COR-L47 (cell line): ENCODE results near the gene GPR160.

Source experiments
- DNase-seq: peaks from one replicate; lab custom pipeline; 2025; lab: John Stamatoyannopoulos, UW

Gene GPR160

DNA sequence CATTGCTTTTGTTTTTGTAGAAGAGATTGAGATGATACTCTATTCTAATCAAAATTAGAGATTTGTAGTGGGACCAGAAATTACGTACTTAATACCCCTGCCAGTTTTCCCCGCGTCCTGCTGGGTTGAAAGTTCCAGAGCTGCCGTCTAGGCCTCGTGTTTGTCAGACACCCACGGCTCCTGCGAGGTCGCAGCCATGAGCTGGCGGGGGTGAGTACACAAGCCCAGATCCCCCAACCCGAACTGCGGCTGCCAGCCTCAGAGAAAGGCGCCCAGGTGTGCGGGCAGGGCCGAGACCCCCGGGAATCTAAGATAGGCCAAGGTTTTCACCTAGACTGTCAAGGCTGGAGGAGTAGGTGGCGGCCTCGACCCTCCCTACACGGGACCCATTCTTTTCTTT lies 26.3 kb downstream of the GPR160 start:
- no peak for DNase-seq

DNA sequence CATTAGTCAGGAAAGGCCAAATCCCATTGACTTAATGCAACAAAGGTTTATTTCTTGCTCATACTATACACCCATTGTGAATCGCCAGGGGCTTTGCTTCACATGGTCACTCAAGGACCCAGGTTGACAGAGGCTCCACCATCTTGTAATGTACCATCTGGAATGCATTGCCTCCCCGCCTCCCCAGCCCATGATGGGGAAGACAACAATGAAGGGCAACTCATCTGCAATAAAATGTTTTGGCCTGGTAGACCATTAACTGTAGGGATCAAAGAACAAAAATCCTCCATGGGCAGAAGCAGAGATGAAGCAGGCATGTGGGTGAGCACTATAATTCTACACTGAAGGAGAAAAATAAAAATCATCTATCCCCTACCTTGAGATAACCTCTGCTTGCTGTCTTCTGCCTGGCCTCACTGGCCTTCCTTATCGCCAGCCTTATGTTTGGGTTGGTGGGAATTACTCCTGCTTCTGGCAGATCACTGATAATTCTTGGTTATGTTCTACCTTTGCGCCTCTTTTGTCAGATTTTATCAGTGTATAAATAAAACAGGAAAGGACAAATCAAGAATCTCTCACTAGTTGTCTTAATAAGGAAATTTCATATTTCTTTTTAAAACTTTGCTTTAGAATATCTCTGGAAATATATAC lies 37.8 kb downstream of the GPR160 start:
- DNase-seq, result no peak

DNA sequence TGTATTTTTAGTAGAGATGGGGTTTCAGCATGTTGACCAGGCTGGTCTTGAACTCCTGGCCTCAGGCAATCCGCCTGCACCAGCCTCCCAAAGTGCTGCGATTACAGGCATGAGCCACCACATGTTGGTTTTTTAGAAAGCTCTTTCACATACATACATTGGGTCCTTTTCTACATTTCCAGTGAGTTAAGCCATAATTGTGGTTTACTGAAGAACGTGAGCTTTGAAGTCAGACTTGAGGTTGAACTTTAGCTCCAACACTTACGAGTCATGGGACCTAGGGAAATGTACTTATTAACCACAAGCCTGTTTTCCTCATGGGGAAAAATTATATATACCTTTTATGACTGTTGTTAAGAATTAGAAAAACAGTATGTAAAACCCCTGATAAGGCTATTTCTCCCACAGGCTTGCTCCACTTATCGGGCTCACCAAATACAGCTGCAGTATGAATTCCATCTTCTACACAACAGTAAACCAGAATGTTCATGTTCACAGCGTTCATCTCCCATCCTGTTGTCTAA lies 39.0 kb downstream of the GPR160 start:
- no peak for DNase-seq

DNA sequence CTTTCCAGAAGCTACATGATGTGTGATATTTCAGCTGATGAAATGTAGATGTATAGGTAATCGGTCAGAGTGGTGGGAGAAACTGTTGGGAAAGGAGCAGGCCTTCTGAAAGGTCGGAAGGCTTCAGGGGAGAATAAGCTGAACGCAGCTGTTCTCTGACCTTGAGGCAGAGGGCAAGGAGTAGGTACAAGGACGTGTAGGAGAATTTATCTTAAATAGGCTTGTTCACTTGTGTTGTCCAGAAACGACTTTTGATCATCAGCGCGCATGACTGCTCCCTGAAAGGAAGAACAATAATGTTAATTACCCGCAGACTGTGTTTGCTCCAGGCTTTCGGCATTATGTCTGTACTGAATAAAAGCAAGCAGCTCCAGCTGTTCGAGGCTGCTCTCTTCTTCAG lies 39.6 kb downstream of the GPR160 start:
- no peak for DNase-seq

DNA sequence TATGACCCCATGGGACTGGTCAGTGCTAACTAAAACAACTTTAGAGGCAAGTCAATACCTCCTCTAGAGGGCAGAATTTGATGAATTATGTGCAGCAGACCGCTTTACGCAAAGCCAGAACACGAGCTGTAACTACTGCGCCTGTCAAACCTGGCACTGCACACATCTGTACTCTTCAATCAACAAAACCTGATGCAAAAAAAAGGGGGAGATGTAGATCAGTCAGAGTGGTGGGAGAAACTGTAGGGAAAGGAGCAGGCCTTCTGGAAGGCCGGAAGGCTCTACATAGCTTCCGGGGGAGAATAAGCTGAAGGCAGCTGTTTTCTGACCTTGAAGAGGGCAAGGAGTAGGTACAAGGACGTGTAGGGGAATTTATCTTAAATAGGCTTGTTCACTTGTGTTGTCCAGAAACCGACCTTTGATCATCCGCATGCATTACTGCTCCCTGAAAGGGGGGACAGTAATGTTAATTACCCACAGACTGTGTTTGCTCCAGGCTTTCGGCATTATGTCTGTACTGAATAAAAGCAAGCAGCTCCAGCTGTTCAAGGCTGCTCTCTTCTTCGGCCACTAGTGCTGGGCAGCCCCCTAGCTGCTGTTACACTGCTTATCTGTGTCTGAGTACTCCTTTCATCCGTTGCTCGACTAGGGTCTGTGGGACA lies 41.0 kb downstream of the GPR160 start:
- DNase-seq, result no peak

DNA sequence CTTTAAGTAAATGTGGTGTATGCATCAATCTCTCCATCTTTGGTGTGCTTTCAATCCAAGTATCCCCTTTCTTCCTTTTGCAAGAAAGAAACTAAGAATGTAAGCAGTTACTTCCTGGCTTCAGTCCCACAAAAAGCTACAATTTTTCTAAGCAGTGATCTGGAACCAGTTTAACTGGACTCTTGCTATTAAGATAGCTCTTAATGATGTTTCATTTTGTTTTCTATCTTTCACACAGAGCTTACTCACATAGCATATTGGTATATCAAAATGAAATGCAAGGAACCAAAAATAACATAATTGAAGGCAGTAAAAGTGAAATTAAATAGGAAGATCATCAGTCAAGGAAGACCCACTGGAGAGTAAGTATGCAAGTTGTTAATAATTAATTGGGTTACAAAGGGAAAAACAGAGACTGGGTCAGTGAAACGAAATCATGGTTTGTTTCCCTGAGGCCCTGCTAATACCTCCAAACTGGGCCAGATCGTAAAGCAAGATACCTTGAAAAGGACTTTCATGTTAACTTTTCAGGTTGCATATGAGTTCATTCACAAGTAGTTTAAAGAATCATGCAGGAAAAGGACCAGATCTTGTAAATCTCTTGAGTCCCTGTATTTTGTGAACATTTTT lies 41.9 kb downstream of the GPR160 start:
- no peak for DNase-seq

DNA sequence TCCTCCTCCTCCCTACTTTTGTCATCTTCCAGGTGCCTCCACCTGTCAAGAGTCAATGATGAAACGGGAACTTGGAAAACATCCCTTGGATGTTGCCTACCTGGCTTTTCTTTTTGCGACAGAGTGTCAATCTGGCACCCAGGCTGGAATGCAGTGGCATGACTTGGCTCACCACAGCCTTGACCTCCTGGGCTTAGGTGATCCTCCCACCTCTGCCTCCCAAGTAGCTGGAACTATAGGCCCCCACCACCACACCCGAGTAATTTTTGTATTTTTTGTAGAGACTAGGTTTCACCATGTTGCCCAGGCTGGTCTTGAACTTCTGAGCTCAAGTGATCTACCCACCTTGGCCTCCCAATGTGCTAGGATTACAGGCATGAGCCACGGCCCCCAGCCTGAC lies 42.8 kb downstream of the GPR160 start:
- no peak for DNase-seq

DNA sequence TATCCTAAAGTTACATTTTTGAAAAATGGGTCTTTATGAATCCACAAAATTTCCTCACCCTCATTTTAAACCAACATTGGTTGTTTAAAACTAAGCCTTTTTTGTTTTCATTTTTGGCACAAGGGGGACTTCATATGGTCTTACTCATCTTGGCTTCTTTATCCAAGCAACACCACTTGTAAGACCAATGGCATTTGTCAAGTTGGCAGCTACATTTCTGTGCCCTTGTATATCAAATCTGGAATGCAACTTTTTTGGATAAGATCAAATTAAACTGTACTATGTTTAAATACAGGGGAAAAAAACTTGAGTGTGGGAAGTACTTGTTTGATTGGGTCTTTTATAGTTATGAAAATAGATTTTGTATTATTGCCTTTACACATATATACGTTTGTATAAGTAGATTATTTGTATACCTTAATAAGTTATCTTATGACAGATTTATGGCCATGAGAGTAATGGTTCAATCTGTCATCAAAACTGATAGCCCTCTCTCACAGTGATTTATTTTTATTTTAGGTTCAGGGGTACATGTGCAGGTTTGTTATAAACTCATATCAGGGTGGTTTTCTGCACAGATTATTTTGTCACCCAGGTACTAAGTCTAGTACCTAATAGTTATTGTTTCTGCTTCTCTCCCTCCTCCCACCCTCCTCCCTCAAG lies 43.4 kb downstream of the GPR160 start:
- DNase-seq, result no peak

DNA sequence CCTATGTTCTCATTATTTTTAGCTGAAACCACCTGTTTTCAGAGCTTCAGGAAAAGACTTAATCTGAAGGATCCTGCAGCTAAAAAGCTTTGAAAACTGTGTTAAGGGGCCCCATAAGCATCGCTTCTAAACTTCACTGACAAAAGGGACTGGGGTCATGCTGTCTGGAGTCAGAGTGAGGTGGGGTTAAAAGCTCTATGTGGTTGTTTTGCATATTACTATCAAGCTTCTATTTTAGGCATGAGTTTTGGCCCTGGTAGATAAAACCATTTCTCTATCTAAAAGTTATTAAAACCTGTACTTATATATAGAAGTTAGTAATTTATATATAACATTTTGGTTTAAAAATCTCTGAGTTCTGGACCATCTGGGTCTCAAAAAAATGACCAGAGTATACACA lies 45.5 kb downstream of the GPR160 start:
- DNase-seq, result no peak

DNA sequence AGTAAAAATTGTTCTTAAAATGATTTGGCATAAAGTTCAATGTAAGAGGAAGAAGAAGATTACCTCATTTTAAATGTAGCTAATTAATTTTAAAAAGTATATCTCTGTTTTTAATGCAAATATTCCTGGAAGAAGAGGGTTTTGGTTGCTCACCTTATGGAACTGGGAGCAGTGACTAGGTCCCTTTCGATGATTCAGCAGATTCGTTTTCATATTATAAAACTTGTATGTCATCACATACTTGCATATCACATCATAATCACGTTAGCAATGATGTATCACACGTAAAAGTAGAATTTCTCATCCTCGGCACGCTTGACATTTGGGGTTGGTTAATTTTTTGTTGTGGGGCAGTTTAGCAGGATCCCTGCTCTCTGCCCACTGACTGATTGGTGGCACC lies 47.6 kb downstream of the GPR160 start:
- no peak for DNase-seq

DNA sequence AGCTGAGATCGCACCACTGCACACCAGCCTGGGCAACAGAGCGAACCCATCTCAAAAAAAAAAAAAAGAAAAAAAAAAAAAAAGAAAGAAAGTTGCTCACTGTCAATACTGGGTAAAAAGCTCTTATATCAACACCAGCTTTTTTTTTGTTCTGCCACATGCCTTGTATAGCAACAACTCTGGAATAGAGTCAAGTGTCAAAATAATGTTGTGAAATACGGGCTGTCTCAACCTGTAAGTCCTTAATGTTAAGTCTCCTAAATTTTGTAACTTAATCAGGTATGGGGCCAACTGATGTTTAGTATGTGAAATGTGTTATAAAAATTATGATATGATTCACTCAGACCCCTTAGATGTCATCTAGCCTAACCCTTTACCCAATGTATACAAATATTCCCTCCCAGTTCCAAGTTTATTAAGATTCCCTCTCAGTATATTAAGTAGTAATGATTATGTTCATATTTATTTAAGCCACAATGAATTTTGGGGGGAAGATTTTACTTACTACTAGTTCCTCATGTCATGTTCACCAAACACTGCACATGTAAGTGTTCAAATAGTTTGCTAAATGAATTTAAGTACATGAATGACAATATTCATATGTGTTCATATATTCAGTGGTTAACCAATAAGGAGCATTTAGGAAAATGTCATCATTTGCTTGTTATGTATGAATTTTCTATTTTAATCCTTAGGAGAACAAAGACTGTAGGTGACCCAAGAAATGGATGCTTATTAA lies 52.2 kb downstream of the GPR160 start:
- DNase-seq, result no peak

DNA sequence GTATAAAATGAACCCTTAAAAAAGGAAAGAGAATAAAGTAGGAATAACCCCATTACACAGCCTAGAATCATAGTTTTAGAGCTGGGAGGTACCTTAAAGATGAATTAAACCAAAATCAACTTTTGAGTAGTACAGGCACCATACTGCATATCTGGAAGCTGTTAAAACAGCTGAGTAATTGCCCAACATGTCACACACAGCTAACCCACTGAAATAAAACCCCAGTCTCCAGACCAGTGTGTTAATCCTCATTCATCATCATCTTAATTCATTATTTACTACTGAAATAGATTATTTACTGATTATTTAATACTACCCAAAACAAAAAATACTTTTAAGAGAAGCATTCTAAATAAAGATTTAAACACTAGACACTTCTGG lies 52.8 kb downstream of the GPR160 start:
- DNase-seq, result no peak

DNA sequence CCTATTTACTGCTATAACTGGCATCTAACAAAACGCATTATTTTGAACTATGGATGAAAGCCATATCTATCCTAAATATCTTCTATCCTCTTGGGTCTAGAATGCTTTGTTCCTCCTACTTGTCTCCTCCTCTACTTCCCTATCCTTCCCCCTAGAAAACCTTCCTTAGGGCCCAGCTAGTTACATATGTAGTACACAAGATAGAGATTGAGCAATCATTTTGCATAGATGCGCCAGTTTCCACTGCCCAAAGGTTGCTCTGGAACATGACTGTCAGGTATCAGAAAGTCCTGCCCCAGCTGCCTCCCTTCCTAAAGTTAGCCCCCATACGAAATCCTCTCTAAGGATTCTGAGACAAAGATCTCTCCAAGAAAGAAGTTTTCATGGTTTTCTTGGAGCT lies 55.1 kb downstream of the GPR160 start:
- no peak for DNase-seq

DNA sequence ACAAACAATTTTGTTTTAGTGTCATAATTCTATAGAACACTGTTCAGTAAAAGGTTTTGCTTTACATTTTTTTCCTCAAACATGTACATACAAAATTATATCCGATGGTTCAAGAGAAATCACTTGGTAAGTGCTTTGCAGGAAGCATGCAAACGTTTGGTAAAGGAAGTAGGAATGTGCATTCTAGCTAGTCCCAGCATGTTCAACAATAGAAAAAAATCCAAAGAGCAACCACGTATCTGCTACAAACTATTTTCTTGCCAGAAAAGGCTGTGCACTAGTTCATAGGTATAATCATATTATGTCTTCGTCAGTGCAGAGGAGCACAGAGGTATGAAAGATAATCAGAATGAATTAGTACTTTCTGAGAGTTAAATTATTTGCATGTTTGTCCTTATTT lies 58.0 kb downstream of the GPR160 start:
- no peak for DNase-seq

DNA sequence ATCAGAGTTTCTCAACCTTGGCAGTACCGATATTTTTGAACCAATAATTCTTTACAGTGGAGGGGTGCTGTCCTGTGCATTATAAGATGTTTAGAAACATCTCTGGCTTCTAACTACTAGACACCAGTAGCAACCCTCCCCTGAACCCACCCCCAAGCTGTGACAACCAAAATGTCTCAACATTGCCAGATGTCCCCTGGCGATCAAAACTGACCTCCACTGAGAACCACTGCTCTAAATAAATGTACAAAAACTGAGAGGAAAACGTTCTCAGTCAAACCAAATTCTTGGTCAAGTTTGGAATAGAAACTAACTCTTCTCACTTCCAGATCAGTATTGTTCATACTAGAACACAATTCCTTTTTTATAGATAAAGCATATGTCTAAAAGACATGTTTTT lies 58.5 kb downstream of the GPR160 start:
- no peak for DNase-seq

DNA sequence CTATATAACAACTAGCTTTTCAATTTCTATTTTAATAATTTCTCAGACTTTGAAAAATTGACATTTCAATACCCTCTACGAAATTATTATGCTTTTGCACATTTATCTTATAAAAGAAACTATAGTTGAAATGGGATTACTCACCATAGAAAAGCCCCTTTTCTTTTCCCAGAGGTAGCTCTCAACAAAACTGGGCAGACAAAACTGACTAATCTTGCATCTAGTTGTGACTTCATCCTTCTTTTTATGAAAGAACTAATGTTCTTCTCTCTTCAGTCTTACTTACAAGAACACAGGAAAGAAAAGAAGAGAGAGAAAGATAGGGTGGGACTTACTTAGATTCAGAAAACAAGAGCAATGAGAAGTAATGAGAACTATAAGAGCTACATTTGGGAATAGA lies 61.0 kb downstream of the GPR160 start:
- DNase-seq, result no peak

DNA sequence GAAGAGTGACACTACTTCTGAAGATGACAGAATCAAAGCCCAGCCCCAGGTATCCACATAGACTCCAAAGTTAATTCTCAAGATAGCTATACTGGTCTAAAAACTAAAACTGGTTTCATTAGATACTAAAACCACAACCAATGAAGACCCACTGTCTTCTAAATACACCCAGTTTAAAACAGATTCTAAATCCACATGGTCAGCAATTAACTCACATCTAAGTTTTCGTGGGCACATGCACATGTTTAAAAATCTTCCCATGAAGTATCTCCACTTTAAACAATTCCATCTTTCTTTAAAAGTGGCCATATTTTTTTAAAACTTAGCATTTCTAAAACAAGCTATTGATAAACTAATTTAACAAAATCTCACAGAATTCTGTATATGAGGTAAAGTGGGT lies 63.1 kb downstream of the GPR160 start:
- DNase-seq, result no peak

DNA sequence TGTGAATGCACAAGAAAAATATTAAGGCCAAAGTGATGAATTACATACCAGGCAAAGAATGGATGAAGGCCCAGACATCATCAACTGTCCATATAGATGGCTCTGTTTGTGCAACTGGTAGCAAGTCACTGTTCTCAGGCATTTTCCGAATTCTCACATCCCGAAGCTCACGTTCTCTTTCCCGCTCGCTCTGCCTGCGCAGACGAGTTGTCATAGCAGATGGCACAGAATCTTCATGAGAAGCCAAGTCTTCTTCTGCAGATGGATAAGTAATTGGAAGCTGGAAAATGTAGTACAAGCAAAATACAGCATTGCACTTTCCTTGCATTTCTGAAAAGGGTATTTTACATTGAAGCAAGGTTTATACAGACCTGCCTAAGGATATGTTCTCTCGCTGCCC lies 64.6 kb downstream of the GPR160 start:
- no peak for DNase-seq

DNA sequence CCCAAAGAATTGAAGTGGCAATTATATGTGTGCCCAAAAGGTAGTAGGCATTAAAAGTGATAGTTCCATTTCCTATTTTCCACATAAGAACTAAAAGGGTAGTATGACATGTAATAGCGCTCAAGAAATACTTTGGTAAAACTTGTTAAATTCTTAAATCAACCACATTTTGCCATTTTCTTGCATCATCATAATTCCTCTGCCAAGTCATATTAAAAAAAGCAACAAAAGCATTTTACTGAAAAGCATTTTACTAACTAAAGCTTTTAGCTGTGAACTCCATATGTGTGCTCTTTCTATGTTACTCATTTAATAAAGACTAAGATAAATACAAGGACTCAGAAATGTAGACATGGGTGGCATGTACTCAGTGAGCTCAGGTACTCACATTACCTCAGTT lies 70.1 kb downstream of the GPR160 start:
- no peak for DNase-seq

DNA sequence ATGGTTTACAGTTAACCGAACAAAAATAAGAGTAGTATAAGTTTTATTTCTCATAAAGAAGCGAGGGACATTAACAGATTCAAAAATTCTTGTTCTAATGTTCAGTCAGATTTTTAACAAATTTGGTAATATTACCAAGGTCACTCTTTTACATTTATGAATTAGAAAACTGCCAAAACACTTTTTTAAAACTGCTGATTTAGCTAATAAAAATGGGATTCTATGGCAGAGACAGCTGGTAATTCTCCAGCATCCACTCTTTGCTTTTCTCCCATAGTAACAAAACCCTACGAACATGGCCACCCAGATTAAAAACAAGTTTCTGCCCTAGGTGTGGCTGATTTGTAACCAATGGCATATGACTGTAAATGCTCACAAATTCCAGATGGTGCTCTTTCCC lies 71.2 kb downstream of the GPR160 start:
- DNase-seq, result no peak

DNA sequence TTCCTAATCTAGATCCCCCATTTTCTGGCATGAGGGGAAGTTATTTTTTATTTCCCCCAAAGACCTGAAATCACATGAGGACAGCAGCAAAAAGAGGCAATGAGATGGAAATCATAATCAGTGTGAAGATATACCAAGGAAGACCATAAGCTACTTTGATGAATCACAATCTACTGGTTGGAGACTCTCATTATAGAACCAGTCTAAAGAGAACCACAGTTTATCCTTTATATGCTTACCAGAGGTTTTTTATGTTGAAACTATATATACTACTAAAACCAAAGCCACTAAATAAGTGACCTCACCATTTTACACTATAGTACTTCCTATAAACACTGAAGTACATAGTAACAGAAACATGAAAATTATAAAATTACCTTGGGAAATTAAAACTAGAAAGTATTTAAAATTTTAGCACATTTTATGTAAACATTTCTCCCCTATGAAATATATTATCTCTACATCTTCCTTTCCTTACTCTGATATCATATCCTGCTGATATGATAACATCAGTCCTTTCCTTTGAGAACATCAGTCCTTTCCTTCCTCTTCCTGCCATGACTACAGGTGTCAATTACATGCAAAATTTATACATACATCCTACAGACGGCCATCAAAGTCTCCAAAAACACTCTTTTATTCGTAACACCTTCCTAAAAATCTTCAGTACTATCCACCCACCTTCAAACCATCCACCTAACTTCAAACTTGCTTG lies 71.9 kb downstream of the GPR160 start:
- DNase-seq, result no peak
